Measurements from ENCODE around the gene PRSS57. TPM values are rescaled to one million over a fixed set of nuclear protein-coding genes. Genes with fewer than 3 reads are reported as not detected.
A peak's percentile ranks its signal among the peaks of the same experiment; 100 is the strongest.

Gene PRSS57
- total and polyA plus RNA-seq, 2 of the 13 experiments (the other 11 are each of a cell fraction or from before 2014, with no cell fraction given), result 0.12 TPM; not detected in 1

GRCh38 chr19:739998-740715 is 44.9 kb upstream of the PRSS57 start (continued):
- TF ChIP-seq ZNF160 (CRISPR knock-in tag; IDR thresholded peaks at IDR 0.05), result no peak
- 0 out of 2 replicates have a peak, but pooled peaks have one; percentile 33 for TF ChIP-seq ZNF816 (CRISPR knock-in tag; IDR thresholded peaks at IDR 0.05; ENCODE audit: borderline replicate concordance)
- peak; percentile 67; the same call in 1 of the 2 replicates for TF ChIP-seq GFI1 (CRISPR knock-in tag; IDR thresholded peaks at IDR 0.05; ENCODE audit: borderline replicate concordance)
- TF ChIP-seq MED8 (CRISPR knock-in tag; IDR thresholded peaks at IDR 0.05; ENCODE audit: insufficient replicate concordance), result peak; percentile 49
- TF ChIP-seq, protein P1, sequence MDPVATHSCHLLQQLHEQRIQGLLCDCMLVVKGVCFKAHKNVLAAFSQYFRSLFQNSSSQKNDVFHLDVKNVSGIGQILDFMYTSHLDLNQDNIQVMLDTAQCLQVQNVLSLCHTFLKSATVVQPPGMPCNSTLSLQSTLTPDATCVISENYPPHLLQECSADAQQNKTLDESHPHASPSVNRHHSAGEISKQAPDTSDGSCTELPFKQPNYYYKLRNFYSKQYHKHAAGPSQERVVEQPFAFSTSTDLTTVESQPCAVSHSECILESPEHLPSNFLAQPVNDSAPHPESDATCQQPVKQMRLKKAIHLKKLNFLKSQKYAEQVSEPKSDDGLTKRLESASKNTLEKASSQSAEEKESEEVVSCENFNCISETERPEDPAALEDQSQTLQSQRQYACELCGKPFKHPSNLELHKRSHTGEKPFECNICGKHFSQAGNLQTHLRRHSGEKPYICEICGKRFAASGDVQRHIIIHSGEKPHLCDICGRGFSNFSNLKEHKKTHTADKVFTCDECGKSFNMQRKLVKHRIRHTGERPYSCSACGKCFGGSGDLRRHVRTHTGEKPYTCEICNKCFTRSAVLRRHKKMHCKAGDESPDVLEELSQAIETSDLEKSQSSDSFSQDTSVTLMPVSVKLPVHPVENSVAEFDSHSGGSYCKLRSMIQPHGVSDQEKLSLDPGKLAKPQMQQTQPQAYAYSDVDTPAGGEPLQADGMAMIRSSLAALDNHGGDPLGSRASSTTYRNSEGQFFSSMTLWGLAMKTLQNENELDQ (CRISPR knock-in tag; IDR thresholded peaks at IDR 0.05; ENCODE audit: borderline replicate concordance), result no peak
- no peak for TF ChIP-seq MTF2 (CRISPR knock-in tag; IDR thresholded peaks at IDR 0.05; ENCODE audit: borderline replicate concordance)
- TF ChIP-seq CHD4 (IDR thresholded peaks at IDR 0.05; ENCODE audit: borderline replicate concordance, low read length), result no peak
- TF ChIP-seq TCF12 (IDR thresholded peaks at IDR 0.05), result no peak
- peak; percentile 79; the same call in 1 of the 2 replicates for TF ChIP-seq TCF12 (CRISPR knock-in tag; IDR thresholded peaks at IDR 0.05)
- TF ChIP-seq, protein P2, sequence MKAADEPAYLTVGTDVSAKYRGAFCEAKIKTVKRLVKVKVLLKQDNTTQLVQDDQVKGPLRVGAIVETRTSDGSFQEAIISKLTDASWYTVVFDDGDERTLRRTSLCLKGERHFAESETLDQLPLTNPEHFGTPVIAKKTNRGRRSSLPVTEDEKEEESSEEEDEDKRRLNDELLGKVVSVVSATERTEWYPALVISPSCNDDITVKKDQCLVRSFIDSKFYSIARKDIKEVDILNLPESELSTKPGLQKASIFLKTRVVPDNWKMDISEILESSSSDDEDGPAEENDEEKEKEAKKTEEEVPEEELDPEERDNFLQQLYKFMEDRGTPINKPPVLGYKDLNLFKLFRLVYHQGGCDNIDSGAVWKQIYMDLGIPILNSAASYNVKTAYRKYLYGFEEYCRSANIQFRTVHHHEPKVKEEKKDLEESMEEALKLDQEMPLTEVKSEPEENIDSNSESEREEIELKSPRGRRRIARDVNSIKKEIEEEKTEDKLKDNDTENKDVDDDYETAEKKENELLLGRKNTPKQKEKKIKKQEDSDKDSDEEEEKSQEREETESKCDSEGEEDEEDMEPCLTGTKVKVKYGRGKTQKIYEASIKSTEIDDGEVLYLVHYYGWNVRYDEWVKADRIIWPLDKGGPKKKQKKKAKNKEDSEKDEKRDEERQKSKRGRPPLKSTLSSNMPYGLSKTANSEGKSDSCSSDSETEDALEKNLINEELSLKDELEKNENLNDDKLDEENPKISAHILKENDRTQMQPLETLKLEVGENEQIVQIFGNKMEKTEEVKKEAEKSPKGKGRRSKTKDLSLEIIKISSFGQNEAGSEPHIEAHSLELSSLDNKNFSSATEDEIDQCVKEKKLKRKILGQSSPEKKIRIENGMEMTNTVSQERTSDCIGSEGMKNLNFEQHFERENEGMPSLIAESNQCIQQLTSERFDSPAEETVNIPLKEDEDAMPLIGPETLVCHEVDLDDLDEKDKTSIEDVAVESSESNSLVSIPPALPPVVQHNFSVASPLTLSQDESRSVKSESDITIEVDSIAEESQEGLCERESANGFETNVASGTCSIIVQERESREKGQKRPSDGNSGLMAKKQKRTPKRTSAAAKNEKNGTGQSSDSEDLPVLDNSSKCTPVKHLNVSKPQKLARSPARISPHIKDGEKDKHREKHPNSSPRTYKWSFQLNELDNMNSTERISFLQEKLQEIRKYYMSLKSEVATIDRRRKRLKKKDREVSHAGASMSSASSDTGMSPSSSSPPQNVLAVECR (CRISPR knock-in tag; IDR thresholded peaks at IDR 0.05; ENCODE audit: borderline replicate concordance), result peak; percentile 82
- TF ChIP-seq RFX3 (CRISPR knock-in tag; IDR thresholded peaks at IDR 0.05), result no peak; the same call in 1 of the 2 replicates
- peak; percentile 37; the same call in 1 of the 2 replicates for TF ChIP-seq FOXO1 (CRISPR knock-in tag; IDR thresholded peaks at IDR 0.05)
- TF ChIP-seq ZNF3 (CRISPR knock-in tag; IDR thresholded peaks at IDR 0.05), result no peak
- TF ChIP-seq HNRNPLL (IDR thresholded peaks at IDR 0.05; ENCODE audit: low read depth, low read length, poor library complexity, severe bottlenecking), result no peak
- TF ChIP-seq MAFK (conservative IDR thresholded peaks at IDR 0.05 in 1 of 2, IDR thresholded peaks at IDR 0.05 in 1 of 2; ENCODE audit: low read length in 2 of 2), result no peak
- TF ChIP-seq, protein P3, sequence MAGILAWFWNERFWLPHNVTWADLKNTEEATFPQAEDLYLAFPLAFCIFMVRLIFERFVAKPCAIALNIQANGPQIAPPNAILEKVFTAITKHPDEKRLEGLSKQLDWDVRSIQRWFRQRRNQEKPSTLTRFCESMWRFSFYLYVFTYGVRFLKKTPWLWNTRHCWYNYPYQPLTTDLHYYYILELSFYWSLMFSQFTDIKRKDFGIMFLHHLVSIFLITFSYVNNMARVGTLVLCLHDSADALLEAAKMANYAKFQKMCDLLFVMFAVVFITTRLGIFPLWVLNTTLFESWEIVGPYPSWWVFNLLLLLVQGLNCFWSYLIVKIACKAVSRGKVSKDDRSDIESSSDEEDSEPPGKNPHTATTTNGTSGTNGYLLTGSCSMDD (CRISPR knock-in tag; IDR thresholded peaks at IDR 0.05), result no peak; the same call in 1 of the 2 replicates
- TF ChIP-seq ZNF136 (CRISPR knock-in tag; IDR thresholded peaks at IDR 0.05; ENCODE audit: low read depth), result no peak
- TF ChIP-seq, protein P4, sequence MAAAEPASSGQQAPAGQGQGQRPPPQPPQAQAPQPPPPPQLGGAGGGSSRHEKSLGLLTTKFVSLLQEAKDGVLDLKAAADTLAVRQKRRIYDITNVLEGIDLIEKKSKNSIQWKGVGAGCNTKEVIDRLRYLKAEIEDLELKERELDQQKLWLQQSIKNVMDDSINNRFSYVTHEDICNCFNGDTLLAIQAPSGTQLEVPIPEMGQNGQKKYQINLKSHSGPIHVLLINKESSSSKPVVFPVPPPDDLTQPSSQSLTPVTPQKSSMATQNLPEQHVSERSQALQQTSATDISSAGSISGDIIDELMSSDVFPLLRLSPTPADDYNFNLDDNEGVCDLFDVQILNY (CRISPR knock-in tag; conservative IDR thresholded peaks at IDR 0.05), result no peak
- TF ChIP-seq ZNF619 (CRISPR knock-in tag; IDR thresholded peaks at IDR 0.05), result peak; percentile 49; the same call in 1 of the 2 replicates
- TF ChIP-seq HNRNPH1 (optimal IDR thresholded peaks at IDR 0.05; ENCODE audit: low read depth, low read length), result no peak
- no peak for TF ChIP-seq ZNF484 (CRISPR knock-in tag; IDR thresholded peaks at IDR 0.05; ENCODE audit: borderline replicate concordance, low read depth)

Data from HepG2 (cell line).